HG02973 (cell line): ENCODE measurements around the gene NBAS.
"Not testable (repeated sequence)": the region's sequence is repeated elsewhere in the genome, so short reads cannot be mapped to it uniquely, and the experiment has no call there.

Experiments
- ATAC-seq: cut with Tn5 transposase; IDR thresholded peaks from one replicate; pipeline ENCODE4 v1.9.1; 2021; ENCODE audit warnings: moderate library complexity; ENCODE audit not compliant: unreplicated experiment

NBAS gene

DNA sequence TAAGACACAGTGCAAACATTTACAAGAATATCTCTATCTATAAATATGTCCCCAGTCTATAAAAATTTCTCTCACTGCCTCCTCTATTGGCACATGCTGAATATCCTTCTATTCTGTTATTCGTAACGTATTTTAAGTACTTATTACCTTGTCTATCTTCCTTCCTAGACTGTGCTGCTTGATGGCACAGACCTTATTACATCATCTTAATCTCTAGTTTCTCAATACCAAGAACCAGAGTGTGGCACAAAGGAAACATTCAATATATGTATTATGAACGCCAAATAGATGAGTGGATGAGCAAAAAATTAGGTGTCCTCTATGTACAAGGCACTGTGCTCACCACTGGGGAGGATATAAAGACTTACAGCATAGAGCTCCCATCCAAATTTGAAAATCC lies 282.8 kb downstream of the NBAS start:
- ATAC-seq = no peak

DNA sequence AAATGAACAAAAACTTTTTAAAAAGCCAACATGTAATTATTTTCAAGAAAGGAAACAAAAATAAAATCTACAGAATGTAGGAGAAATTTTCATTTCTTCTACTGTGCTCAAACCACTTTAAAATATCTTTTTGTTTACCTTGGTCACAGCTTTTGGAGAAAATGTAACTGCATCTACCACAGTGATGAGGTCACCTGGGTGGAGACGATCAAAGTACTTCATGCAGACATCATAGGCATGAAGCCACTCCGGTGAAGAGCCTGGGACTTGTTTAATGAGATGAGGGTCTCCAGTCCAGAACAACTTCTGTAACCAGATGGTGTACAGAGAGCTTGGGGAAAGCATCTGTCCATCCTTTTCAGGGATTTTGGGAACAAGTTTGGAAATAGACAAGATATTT lies 285.8 kb downstream of the NBAS start:
- ATAC-seq = no peak

DNA sequence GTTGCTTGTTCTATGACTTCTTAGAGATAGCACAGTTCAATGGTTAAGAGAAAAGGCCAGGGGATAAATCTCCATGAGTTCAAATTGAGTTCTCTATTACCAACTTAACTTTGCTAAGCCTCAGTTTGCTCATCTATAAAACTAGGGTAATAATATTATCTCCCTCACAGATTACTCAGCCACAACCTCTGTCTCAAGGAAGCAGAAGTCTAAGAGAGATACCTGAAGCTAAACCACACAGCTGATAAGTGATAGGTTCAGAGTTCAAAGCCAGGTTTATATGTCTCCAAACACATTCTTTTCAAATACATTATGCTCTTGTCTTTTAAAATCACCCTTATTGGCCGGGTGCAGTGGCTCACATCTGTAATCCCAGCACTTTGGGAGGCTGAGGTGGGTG lies 287.7 kb downstream of the NBAS start:
- ATAC-seq = no peak

DNA sequence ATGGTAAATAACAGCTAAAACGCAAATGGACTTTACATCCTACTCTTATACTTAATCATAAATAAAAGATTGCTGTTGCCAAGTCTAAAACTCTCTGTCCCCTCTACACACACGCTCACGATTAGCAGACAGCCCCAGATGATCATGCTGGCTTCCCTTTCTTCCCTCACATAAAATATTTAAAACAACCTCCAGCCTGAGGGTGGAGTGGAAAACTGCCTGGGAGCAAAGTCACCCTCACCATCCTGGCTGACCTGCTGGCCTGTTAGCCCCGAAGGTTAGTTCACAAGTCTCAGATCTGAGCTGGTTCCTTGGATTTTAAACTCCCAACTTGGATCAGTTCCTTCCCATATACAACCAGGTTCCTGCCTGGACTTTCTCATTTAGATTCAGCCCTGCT lies 288.2 kb downstream of the NBAS start:
- no peak for ATAC-seq

DNA sequence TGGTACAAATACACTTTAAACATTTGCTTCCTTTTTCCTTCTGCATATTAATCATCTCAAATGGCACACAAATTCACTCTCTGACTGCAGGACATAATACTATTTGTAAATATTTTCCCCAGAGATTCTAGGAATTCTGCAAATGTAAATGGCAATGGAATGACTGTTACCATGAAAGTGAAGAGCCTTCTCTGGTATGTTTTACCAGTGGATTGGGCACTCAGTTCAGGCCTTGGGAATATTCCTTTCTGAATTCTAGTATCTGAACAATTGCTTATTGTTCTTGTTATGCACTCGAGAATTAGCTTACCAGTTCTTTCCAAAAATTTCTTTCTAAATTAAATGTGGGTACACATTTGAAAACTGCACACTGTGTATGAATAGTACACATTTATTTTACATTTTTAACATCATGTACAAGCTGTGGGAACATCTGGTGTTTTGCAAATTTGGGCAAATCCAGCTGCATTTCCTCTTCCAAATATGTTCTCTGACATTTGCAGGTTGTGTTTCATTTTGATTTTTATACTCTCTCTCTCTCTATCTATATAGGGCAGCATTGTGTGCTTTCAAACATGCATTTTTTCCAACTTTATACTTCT lies 289.1 kb downstream of the NBAS start:
- ATAC-seq = no peak

DNA sequence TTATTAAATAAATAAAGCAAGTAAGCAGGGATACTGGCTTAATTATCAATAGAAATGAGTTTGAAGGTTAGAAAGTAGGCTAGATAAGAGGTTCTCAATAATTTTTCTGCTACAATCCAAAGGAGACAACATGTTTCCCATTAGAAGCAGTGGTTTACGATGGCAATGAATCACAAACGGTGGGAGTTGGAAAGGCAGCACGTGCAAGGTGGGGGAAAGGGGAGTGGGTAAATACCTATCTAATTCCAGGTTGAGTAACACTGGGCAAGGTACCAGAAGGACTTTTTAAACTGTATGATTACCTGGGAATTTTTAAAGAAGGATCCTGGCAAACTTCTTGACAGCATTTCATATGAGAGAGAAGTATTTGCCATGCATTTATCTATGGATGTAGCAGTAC lies 289.9 kb downstream of the NBAS start:
- no peak for ATAC-seq

DNA sequence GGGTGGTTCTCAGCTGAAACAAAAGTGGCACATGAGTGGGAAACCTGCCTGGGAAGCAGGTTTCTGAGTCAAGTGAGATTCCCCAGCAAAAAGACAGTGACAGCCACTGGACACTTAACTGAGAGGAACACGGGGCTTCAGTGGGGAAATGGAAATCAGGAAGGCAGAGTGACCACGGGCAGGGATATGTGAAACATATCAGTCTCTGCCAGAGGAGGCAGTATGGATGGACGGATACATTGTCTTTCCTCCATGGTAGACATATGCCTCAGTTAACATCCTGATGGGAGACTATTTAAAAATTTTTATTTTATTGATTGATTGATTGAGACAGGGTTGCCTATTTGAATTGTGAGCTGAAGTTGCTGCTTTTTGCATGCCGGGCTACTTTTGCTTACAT lies 292.1 kb downstream of the NBAS start:
- no peak for ATAC-seq

DNA sequence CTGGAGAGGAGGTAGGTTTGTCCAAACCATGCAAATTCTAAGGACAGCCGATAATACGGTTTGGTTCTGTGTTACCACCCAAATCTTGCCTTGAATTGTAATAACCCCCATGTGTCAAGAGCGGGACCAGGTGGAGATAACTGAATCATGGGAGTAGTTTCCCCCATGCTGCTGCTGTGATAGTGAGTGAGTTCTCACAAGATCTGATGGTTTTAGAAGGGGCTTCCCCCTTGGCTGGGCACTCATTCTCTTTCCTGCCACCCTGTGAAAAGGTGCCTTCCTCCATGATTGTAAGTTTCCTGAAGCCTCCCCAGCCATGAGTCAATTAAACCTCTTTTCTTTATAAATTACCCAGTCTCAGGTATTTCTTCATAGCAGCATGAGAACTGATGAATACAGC lies 295.2 kb downstream of the NBAS start:
- ATAC-seq = no peak

DNA sequence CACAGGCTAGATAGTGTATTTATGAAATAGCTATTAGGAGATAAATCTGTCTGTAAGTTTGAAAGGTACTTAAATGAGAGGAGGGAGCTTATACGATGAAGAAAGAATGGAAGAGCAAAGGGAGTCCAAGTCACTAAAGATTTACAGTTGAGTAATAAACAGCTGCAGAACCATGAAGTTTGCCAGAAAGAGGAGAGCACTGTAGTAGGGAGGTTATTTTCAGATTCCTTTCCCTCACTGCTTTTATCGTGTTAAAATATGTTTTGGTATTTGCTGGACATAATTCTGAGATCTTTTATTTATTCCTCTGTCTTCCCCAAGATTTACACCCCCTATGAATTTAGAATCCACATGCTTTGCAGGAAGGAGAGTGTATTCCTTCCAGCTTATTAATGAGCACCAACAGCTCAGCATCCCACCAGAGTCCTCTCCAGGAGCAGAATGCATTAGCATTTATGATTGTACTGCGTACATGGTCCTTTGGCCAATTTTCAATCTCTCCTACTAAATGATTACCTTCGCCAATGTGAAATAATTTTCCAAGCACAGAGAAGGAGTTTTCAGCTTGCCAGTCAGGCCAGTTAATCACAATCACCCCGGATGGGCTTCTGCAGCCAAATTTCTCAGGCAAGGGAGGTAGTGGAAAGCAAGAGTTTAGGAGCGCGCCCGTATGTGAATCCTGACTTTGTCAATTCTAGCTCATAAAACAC lies 297.0 kb downstream of the NBAS start:
- no peak for ATAC-seq

DNA sequence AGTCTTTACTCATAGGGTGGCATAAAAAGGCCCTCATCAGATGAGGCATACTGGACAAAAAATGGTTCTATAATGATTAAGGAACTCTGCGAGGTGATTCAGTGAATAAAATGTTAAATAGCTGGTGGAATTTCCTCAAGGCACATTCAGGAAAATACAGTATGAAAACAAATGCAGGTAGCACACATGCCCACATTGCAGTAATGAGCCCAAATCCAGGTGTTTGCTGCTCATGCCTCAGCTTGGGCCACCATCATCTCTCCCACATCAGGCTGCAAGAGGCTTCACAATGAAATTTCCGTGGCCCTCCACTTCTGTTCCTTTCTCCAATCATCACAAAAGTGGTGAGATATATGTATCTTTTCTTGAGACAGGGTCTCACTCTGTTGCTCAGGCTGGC lies 298.3 kb downstream of the NBAS start:
- ATAC-seq = no peak

DNA sequence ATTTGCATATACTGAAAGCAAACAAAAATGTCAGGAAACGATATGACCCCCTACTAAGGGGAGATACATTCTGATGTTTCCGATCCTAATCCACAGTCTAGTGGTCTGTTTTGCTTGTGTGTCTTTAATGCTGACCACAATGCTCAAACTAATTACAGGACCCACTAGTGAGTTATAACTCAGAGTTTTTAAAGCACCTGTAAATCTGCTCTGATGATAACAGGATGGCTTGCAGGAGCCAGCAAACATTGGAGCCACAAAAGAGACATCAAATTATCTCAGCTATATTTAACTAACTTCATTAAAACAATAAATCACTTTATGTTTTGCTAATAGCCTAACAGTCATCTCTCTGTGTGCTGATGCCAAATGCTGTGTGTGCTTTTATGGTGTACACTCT lies 300.3 kb downstream of the NBAS start:
- ATAC-seq = no peak

DNA sequence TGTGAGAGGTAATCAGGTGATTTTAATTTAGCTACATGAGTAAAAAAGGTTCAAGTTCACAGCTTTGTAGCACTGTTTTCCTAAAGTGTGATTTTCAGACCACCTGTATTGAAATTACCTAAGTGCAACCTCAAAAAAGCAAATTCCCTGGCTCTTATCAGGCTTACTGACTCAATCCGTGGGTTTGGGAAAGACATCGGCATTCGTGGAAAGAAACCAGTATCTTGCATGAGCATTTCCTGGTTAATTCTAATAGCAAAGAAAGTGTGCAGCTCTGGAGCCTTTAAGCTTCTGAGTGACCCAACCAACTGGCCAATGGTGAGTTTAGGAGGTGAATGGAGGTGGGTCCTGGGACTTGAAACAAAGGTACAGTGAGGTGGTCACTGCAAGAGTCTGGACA lies 300.9 kb downstream of the NBAS start:
- no peak for ATAC-seq

DNA sequence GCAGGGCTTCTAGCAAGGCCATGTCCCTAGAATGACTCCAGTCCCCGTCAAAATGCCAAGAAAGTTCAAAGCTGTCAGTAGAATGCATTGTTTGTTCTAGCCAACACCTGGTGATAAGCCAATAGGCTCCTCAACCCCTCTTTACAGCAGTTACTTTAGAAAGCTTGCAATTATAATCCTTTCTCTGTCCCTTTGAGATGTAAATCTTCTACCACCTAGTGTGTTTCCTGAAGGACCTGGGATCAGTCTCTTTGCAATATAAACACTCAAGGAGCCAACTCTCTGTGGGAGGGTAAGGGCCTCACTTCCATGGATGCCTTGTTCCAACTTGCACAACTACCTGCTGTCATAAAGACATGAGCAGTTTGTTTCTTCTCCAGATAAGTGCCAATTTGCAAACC lies 301.8 kb downstream of the NBAS start:
- ATAC-seq = no peak

DNA sequence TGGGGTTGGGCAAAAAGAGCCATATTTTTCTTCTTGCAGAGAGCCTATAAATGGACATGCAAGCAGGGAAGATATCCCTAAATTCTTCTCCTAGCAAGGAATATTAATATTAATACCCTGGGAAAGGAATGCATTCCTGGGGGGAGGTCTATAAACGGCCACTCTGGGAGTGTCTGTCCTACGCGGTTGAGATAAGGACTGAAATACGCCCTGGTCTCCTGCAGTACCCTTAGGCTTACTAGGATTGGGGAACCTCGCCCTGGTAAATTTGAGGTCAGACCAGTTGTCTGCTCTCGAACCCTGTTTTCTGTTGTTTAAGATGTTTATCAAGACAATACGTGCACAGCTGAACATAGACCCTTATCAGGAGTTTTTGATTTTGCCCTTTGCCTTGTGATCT lies 302.7 kb downstream of the NBAS start:
- ATAC-seq = not testable (repeated sequence)

DNA sequence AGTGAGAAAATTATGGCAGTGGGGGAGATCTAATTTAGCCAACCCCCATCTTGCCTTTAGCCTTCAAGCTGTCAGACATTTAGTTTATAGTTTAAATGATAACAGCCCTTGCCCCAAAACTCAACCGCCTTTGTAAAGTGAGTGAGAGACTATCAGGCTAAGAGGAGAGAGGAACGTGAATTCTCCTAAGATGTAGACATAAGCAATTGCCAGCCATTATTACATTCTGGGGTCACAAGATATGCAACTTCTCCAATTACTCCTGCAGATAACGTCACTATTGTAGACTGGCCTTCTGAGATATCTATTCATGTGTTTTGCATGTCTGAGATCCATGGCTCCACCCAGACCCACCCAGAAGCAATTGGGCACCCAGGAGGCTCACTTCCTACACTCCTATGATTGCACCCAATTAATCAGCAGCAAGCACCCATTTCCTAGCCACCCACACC lies 307.3 kb downstream of the NBAS start:
- ATAC-seq = no peak

DNA sequence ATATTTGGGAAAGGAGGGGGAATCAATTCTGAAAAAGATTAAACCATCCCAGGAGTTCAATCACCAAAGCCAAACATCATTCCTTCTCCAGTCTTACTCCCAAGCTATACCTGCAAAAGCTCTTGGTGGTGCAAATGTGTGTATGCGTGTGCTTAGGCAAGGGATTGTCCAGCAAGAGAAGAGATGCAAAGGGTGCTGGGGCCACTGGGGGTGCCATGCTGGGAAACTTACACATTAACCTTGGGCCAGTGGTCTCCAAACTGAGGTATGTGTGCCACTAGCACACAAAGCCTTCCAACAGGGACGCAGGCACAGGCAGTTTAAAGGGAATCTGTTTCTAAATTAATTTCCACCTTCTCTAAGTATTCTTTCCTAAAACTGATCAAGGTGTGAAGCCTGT lies 307.9 kb downstream of the NBAS start:
- ATAC-seq = no peak

DNA sequence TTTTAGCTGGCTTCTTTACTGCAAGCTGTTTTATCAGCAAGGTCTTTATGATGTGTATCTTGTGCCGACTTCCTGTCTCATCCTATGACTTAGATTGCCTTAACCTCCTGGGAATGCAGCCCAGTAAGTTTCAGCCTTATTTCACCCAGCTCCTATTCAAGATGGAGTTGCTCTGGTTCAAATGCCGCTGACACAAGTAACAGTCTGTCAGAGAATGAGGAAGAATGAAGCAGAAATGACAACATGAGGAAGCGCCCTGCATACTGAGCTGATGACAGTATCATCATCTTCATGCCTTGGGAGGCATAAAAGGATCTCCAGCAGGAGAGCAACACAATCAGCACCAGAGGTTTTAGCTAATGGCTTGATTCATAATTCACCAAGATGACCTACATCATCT lies 309.4 kb downstream of the NBAS start:
- ATAC-seq = no peak

DNA sequence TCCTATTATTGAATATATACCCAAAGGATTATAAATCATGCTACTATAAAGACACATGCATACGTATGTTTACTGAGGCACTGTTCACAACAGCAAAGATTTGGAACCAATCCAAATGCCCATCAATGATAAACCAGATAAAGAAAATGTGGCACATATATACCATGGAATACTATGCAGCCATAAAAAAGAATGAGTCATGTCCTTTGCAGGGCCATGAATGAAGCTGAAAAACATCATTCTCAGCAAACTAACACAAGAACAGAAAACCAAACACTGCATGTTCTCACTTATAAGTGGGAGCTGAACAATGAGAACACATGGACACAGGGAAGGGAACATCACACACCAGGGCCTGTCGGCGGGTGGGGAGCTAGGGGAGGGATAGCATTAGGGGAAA lies 310.2 kb downstream of the NBAS start:
- ATAC-seq = not testable (repeated sequence)

DNA sequence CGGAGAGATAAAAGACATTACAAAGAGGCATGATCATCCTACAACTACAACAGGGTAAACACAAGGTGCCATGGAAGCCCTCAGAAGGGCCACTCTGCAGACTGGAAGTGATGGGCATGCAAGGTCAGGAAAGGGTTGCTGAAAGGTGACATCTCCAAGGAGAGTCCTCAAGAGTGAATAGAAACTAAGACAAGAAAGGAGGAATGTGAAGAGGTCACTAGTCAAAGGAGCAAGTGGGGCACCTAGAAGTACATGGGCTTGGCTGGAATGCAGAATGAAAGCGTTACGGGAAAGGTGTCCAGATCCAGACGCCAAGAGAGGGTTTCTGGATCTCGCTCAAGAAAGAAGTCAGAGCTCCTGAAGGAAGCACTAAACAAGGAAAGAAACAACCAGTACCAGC lies 314.3 kb downstream of the NBAS start:
- ATAC-seq = no peak

DNA sequence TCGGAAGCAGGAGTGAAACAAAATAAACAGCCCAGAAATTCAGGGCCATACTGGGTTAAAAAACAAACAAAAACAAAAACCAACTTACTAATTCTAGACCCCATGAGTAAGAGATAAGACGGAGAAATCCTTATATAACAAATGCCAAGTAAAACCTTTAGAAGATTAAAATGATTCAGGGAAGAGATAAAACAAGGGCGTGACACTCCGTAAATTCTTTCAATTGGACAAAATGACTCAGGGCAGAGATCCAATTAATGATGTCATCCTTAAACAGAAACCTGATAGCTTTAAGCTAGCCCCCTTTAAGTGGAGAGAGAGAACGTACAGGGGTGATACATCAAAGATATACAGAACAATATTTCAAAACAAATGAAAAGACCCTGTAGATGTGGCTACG lies 317.4 kb downstream of the NBAS start:
- no peak for ATAC-seq

DNA sequence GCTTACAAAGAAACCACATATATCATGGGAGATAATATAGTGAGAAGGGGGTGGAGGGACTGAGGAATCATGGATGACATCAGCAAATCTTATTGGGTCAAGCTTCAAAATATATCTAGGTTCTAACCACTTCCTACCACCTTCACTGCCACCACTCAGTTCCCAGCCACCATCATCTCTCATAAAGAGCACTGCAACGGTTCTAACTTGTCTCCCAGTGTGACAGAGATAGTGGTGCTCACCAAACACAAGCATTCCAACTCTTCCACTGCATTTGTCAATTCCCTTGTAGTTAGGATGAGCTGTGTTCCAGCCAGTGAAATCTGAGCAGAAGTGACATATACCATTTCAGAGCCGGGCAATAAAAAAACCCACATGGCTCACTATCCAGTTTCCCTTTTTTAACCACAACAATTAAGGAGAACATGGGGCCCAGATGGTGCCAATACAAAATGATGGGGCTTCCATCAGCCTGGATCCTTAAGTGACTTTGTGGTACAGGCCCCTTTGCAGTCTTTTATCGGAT lies 318.1 kb downstream of the NBAS start:
- no peak for ATAC-seq

DNA sequence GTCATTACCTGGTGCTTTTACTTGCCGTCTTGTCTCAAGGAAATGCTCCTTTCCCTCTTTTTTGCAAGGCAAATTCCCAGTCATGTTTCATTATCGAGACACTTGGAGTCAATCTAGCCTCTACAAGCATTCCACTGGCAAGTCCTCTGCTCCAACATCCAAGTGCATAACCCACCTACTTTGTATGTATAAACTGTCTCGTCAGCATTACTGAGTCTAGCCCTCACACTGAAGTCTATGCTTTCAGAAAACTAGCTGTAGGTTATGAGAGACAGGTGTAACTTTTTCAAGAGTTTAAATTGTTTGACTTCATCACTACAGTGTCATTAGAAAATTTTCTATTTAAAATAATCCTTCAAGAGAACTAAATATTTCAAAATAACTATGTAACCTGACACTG lies 319.2 kb downstream of the NBAS start:
- no peak for ATAC-seq

DNA sequence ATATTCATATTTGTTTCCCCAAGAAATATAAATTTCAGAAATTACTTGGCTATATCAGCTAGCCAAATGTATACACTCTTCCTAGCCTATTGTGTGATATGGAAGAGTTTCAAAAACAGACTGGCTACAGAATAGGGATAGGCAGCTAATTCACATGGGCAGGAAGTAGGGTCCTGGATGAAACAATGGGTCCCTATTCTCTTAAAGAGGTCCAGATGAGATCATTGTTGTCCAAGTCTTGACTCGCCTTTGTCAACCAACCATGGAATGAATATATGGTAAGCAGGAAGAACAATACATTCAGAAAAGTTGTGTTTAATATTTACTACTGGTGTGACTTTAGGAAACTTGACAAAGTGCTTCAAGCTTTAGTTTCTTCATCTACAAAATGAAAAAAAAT lies 319.9 kb downstream of the NBAS start:
- no peak for ATAC-seq
